ENCODE measurements around the gene MEGF11.

DNA sequence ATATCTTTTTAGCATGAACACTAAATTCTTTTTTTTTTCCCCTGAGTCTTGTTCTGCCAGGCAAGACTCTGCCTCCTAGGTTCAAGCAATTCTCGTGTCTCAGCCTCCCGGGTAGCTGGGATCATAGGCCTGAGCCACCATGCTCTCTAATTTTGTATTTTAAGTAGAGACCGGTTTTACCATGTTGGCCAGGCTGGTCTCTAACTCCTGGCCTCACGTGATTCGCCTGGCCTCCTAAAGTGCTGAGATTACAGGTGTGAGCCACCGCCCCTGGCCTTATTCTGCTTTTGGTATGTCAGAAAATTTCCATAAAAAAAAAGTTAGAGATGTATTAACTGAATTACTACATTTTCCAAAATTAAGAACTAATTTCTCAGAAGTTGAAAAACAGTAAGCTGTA, 370.0 kb downstream of the MEGF11 start:
- TF ChIP-seq EZH2phosphoT487 (IDR thresholded peaks at IDR 0.05; ENCODE audit: low read depth) = no peak
- TF ChIP-seq, protein P1, sequence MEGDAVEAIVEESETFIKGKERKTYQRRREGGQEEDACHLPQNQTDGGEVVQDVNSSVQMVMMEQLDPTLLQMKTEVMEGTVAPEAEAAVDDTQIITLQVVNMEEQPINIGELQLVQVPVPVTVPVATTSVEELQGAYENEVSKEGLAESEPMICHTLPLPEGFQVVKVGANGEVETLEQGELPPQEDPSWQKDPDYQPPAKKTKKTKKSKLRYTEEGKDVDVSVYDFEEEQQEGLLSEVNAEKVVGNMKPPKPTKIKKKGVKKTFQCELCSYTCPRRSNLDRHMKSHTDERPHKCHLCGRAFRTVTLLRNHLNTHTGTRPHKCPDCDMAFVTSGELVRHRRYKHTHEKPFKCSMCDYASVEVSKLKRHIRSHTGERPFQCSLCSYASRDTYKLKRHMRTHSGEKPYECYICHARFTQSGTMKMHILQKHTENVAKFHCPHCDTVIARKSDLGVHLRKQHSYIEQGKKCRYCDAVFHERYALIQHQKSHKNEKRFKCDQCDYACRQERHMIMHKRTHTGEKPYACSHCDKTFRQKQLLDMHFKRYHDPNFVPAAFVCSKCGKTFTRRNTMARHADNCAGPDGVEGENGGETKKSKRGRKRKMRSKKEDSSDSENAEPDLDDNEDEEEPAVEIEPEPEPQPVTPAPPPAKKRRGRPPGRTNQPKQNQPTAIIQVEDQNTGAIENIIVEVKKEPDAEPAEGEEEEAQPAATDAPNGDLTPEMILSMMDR (IDR thresholded peaks at IDR 0.05; ENCODE audit: low read depth, low read length) = no peak

Measured in OCI-LY3 (cell line).